ENCODE results near the gene ADCY2. TPM values are rescaled to one million over a fixed set of nuclear protein-coding genes. Genes with fewer than 3 reads are reported as not detected.

Gene ADCY2
- total and polyA plus RNA-seq, 9 of the 15 experiments (the other 6 are each of a cell fraction or from before 2014, with no cell fraction given), result 0.01 to 0.15 (median 0.03) TPM; not detected in 5

DNA sequence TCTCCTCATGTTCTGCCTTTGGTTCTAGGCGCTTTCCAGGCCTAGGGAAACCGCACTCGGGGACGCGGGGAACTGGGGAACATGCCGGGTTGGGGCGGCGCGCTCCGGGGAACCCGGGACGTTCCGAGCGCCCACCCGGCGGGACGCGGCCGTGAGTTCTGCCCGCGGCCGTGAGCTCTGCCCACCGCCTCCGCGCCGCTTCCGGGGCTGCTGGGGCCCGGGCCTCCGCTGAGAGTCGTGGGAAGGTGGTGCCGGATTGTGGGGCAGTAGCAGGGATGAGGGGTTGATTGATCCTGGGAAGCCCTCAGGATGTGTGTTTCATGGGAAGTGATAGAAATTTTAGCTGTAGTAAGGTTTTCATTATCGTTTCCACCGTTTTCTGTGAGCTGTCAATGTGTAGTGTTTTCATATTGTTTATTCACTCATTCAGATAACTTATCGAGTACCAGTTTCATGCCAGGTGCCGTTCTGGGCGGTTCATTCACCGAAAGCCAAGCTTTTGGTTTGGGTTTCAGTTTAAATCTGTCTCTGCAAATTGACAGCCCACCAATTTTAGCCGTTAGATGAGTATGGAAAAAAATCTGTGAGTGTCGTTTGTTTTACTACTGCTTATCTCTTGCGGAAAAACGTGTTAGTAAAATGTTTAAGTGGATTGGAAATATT, 473.7 kb downstream of the ADCY2 start (continued):
- TF ChIP-seq, protein P1, sequence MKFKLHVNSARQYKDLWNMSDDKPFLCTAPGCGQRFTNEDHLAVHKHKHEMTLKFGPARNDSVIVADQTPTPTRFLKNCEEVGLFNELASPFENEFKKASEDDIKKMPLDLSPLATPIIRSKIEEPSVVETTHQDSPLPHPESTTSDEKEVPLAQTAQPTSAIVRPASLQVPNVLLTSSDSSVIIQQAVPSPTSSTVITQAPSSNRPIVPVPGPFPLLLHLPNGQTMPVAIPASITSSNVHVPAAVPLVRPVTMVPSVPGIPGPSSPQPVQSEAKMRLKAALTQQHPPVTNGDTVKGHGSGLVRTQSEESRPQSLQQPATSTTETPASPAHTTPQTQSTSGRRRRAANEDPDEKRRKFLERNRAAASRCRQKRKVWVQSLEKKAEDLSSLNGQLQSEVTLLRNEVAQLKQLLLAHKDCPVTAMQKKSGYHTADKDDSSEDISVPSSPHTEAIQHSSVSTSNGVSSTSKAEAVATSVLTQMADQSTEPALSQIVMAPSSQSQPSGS (CRISPR knock-in tag; IDR thresholded peaks at IDR 0.05), result 0 out of 2 replicates have a peak, but pooled peaks have one; percentile 26

DNA sequence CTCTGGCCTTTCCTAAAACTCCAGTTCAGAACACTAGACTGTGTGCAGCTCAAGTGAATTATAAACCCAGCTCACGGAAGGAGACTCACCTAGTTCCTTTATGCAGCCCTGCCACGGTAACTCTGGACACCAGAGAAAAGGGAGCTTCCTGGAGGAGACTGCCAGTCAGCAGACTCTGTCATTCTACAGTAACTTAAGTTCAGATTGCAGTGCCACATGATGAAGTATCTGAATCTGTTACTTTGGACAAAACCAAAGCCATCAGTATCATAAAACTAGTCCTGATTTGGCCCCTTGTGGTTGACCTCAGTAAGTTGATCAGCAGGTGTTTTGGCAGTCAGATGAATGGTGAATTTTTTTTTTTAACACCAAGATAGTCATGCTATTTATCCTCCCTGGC, 475.7 kb downstream of the ADCY2 start:
- no peaks in the 10 kb centered on the region for H3K27me3 ChIP-seq (ENCODE audit: control insufficient read depth in 2 of 2, insufficient read depth in 2 of 2, low read length in 2 of 2)
- peaks cover 16% of the 10 kb centered on the region for H4K20me1 ChIP-seq (replicated peaks; ENCODE audit: control insufficient read depth, insufficient read depth, low read length)
- ATAC-seq (no peak), FAIRE-seq (no peak), DNase-seq (ENCODE audit: extremely low read depth in 1 of 4, low spot score in 3 of 4) (no peak)
- intact Hi-C loops (cut with micrococcal nuclease) (no loop called here), in situ Hi-C loops (cut with MboI) (no loop called here)
- no TSS peak for BruUV-seq (replicated peaks)
- POLR2A ChIA-PET, result interaction anchor here (1.0 to 1.6 kb wide), 2 partner anchors 13 kb away, joined by 4 read pairs; no protein-coding TSS in a partner anchor
- 92% methylated on average over 2 of the region's 2 CpGs for WGBS (ENCODE audit: insufficient coverage, low coverage, missing lambda C conversion rate)
- H3K9me1 ChIP-seq (ENCODE audit: control insufficient read depth, insufficient read depth, low read length), result peaks cover 3% of the 10 kb centered on the region
- H2AFZ ChIP-seq (ENCODE audit: low read depth, low read length), result no peak overlapping the region
- no peak overlapping the region for H3K4me3 ChIP-seq
- peaks cover 71% of the 10 kb centered on the region for H3K36me3 ChIP-seq (ENCODE audit: control insufficient read depth, insufficient read depth, low read length)
- CTCF ChIA-PET (ENCODE audit: low intra/inter-chr PET ratio), result no interaction called here
- TF ChIP-seq, protein P2, sequence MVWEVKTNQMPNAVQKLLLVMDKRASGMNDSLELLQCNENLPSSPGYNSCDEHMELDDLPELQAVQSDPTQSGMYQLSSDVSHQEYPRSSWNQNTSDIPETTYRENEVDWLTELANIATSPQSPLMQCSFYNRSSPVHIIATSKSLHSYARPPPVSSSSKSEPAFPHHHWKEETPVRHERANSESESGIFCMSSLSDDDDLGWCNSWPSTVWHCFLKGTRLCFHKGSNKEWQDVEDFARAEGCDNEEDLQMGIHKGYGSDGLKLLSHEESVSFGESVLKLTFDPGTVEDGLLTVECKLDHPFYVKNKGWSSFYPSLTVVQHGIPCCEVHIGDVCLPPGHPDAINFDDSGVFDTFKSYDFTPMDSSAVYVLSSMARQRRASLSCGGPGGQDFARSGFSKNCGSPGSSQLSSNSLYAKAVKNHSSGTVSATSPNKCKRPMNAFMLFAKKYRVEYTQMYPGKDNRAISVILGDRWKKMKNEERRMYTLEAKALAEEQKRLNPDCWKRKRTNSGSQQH (CRISPR knock-in tag; IDR thresholded peaks at IDR 0.05), result no peak
- TF ChIP-seq, protein P3, sequence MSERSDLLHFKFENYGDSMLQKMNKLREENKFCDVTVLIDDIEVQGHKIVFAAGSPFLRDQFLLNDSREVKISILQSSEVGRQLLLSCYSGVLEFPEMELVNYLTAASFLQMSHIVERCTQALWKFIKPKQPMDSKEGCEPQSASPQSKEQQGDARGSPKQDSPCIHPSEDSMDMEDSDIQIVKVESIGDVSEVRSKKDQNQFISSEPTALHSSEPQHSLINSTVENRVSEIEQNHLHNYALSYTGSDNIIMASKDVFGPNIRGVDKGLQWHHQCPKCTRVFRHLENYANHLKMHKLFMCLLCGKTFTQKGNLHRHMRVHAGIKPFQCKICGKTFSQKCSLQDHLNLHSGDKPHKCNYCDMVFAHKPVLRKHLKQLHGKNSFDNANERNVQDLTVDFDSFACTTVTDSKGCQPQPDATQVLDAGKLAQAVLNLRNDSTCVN (CRISPR knock-in tag; IDR thresholded peaks at IDR 0.05), result no peak
- TF ChIP-seq ESRRA (IDR thresholded peaks at IDR 0.05; ENCODE audit: borderline replicate concordance, low read depth), result no peak
- TF ChIP-seq ZNF41 (CRISPR knock-in tag; conservative IDR thresholded peaks at IDR 0.05), result no peak
- no peak for TF ChIP-seq HNRNPK (IDR thresholded peaks at IDR 0.05; ENCODE audit: low read depth, low read length, poor library complexity, severe bottlenecking)
- TF ChIP-seq NCOR1 (IDR thresholded peaks at IDR 0.05), result no peak
- no peak for TF ChIP-seq RNF2 (IDR thresholded peaks at IDR 0.05)
- TF ChIP-seq CCNT2 (IDR thresholded peaks at IDR 0.05; ENCODE audit: borderline replicate concordance, extremely low read depth, insufficient read length, low read depth, low read length), result no peak
- TF ChIP-seq LARP7 (IDR thresholded peaks at IDR 0.05), result no peak
- TF ChIP-seq KDM1A (IDR thresholded peaks at IDR 0.05), result peak; percentile 87 to 90
- no peak for TF ChIP-seq ZNF23 (CRISPR knock-in tag; IDR thresholded peaks at IDR 0.05)
- no peak for TF ChIP-seq WHSC1 (IDR thresholded peaks at IDR 0.05; ENCODE audit: low read length)
- 0 out of 2 replicates have a peak, but pooled peaks have one; percentile 4 for TF ChIP-seq CBFA2T3 (IDR thresholded peaks at IDR 0.05)
- peak in 1 of 2 experiments; percentile 56; a peak in 1 of 4 replicates for TF ChIP-seq HDAC1 (IDR thresholded peaks at IDR 0.05)
- peaks cover 6 to 13% of the 10 kb centered on the region in 2 experiments; a peak in 4 of 5 replicates for H3K4me1 ChIP-seq (replicated peaks in 1 of 2; ENCODE audit: control insufficient read depth in 2 of 2, insufficient read depth in 2 of 2, low read length in 2 of 2)
- H3K79me2 ChIP-seq (ENCODE audit: control insufficient read depth, insufficient read depth, low read length), result peaks cover 98% of the 10 kb centered on the region
- H3K4me2 ChIP-seq (ENCODE audit: insufficient read depth, low read length), result no peak overlapping the region
- H3K9me3 ChIP-seq (replicated peaks; ENCODE audit: control insufficient read depth, insufficient read depth, low read depth, low read length), result no peaks in the 10 kb centered on the region
- no peak overlapping the region; a peak in 1 of 4 replicates for H3K9ac ChIP-seq (ENCODE audit: insufficient read depth in 1 of 2, low read depth in 2 of 2, low read length in 2 of 2)
- H3K27ac ChIP-seq (ENCODE audit: extremely low read depth, low read depth, low read length), result no peak overlapping the region

Data from K562 (cell line).